ENCODE measurements around the gene TGIF2. TPM values are rescaled to one million over a fixed set of nuclear protein-coding genes. Genes with fewer than 3 reads are reported as not detected.

Gene TGIF2
- total RNA-seq, 4 donors from 2014 or later = 8.1 to 11.3 (median 9.1) TPM

- H3K4me3 ChIP-seq = peak within 1 kb of the TSS; percentile 63
- 1% methylated on average over 12 of the region's 41 CpGs for WGBS
- H3K4me1 ChIP-seq = peaks cover 42% of the 10 kb centered on the region
- peaks cover 9% of the 10 kb centered on the region for H3K36me3 ChIP-seq
- H3K9me3 ChIP-seq = no peaks in the 10 kb centered on the region
- DNase-seq (ENCODE audit: low spot score in 2 of 2) = peak; percentile 91 to 95
- no peak for TF ChIP-seq POLR2A (IDR thresholded peaks at IDR 0.05)
- no peak for TF ChIP-seq CTCF (IDR thresholded peaks at IDR 0.05)
- TF ChIP-seq EP300 (IDR thresholded peaks at IDR 0.05) = no peak
- TF ChIP-seq POLR2AphosphoS5 (IDR thresholded peaks at IDR 0.05) = no peak
- peak within 1 kb of the TSS; percentile 89 for H3K27ac ChIP-seq
- H3K27me3 ChIP-seq = no peaks in the 10 kb centered on the region
These were observed 32.1 kb upstream of the TGIF2 start, which contains the start of gene MYL9 for GRCh38 chr20:36541227-36541767. TSS of gene MYL9 (plus strand) at chr20:36541519. CDS start at chr20:36544885, 3,366 bp downstream.

- H3K27ac ChIP-seq = peak overlapping the region; percentile 89
- peaks cover 42% of the 10 kb centered on the region for H3K4me1 ChIP-seq
- 47% methylated on average over 2 of the region's 14 CpGs for WGBS
- H3K27me3 ChIP-seq = no peaks in the 10 kb centered on the region
- TF ChIP-seq CTCF (IDR thresholded peaks at IDR 0.05) (peak in 1 of 2 donors; percentile 29), EP300 (IDR thresholded peaks at IDR 0.05) (no peak), POLR2AphosphoS5 (IDR thresholded peaks at IDR 0.05) (no peak), POLR2A (IDR thresholded peaks at IDR 0.05) (no peak)
- DNase-seq (ENCODE audit: low spot score in 2 of 2) = no peak
- H3K36me3 ChIP-seq = peaks cover 12% of the 10 kb centered on the region
- peak overlapping the region; percentile 63 for H3K4me3 ChIP-seq
- H3K9me3 ChIP-seq = no peaks in the 10 kb centered on the region
These were observed 31.5 kb upstream of the TGIF2 start for GRCh38 chr20:36541768-36542488.

DNA sequence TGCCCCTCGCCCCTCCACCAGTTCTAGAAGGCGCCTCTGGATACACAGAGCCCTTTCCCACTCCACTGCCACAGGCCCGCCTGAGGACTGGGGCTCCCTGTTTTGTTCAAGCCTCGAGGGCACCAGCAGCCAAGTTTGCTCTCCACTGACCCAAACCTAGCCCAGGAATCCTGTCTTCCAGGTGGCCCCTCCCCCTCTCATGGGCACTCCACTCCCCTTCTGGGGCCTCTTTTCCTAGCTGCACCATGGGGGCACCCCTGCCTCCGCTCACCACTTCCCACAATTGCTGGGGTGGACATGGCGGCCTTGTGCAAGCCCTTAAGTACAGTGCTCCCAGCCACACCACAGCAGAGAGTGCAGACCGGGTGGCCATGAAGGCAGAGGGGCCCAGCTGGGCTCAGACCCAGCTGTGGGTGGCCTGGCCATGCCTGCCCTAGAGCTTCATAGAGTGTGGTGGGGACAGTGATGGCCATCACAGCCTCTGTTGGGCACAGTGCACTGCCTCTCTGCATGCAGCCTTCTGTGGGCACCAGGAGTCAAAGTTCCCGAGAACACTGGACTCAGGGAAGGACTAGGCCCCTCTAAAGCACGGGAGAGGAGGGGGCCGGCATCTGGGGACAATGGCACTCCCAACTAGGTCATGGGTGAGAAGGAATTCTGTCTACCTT is 30.7 kb upstream of the TGIF2 start:
- Histone ChIP-seq H3K4me3 (peak overlapping the region; percentile 63), H3K4me1 (peaks cover 42% of the 10 kb centered on the region), H3K27me3 (no peaks in the 10 kb centered on the region), H3K9me3 (no peaks in the 10 kb centered on the region), H3K36me3 (peaks cover 16% of the 10 kb centered on the region), H3K27ac (peak overlapping the region; percentile 89)
- TF ChIP-seq POLR2A (IDR thresholded peaks at IDR 0.05) (no peak), EP300 (IDR thresholded peaks at IDR 0.05) (no peak), CTCF (IDR thresholded peaks at IDR 0.05) (no peak), POLR2AphosphoS5 (IDR thresholded peaks at IDR 0.05) (no peak)
- WGBS = 93% methylated on average over 4 of the region's 10 CpGs
- DNase-seq (ENCODE audit: low spot score in 2 of 2) = no peak

DNA sequence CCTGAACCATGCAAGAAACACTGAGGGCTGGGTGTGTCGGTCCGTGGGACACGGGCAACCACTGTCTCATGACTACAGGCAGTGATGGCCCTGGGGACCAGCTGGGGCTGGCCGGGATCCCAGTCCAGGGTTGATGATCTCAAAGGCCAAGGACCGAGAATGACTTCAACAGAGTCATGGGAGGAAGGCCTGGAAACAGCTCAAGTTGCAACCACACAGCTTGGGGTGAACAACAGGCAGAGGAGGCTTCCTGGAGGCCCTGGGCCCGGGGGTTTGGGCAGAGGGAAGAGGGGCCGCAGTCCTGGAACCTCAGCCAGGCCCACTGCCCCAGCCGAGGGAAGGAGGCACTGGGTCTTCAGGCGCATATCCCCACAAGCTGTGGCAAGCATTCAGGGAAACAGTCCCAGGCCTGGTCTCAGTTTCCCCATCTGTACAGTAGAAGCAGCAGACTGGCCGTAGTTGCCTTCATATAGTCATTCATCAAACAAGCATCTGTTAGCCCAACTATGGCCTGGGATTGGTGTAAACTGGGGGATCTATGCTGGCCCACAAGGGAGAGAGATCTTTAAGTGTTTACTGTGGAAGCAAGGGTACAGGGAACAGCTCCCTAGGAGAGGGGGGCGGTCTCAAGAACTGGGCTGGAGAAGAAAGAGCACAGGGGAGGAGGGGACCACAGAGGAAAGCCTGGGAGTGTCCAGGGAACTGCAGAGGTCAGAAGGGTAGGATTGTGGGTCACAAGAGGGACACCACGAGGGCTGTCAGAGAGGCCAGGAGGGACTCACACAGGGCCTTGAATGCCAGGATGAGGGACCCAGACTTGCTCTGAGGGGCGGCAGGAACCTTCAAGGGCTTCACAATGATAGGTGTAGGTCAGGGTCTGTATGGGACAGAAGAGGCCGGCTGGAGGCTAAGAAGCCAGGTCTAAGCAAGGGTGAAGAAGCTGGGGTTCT is 29.9 kb upstream of the TGIF2 start:
- Histone ChIP-seq H3K27ac (peak overlapping the region; percentile 89), H3K4me3 (peak overlapping the region; percentile 63), H3K9me3 (no peaks in the 10 kb centered on the region), H3K4me1 (peaks cover 42% of the 10 kb centered on the region), H3K36me3 (peaks cover 23% of the 10 kb centered on the region), H3K27me3 (no peaks in the 10 kb centered on the region)
- peak; percentile 90 to 91 for DNase-seq (ENCODE audit: low spot score in 2 of 2)
- WGBS = 72% methylated on average over 7 of the region's 14 CpGs
- no peak for TF ChIP-seq CTCF (IDR thresholded peaks at IDR 0.05)
- TF ChIP-seq EP300 (IDR thresholded peaks at IDR 0.05) = no peak
- no peak for TF ChIP-seq POLR2A (IDR thresholded peaks at IDR 0.05)
